Mesendoderm (in vitro differentiated cells): Measurements from ENCODE around the gene ZNF639.

ENCODE experiments used
- DNase-seq: peaks from one replicate; pipeline ENCODE4 v3.0.0; 2013
- H2AK5ac ChIP-seq: 2 replicates; pipeline ENCODE4 v1.6.1; 2013; ENCODE audit warnings: low read length, inconsistent platforms
- H2BK120ac ChIP-seq: 2 replicates; pipeline ENCODE4 v1.6.1; 2013; ENCODE audit warnings: low read depth, mild to moderate bottlenecking, low read length, moderate library complexity, mixed read lengths
- H2BK15ac ChIP-seq: replicated peaks from 2 replicates; pipeline ENCODE4 v1.6.1; 2013; ENCODE audit warnings: low read depth, mild to moderate bottlenecking, moderate library complexity
- H2BK5ac ChIP-seq: 2 replicates; pipeline ENCODE4 v1.6.1; 2013; ENCODE audit warnings: low read length, inconsistent platforms
- H3K18ac ChIP-seq: 2 replicates; pipeline ENCODE4 v1.6.1; 2013; ENCODE audit warnings: mild to moderate bottlenecking, low read length, mixed read lengths
- H3K23ac ChIP-seq: one replicate; pipeline ENCODE4 v1.6.1; 2013; ENCODE audit warnings: low read length
- H3K27ac ChIP-seq: 2 replicates; pipeline ENCODE4 v1.5.1; 2013; ENCODE audit warnings: low read depth, mild to moderate bottlenecking, inconsistent platforms, low read length, moderate library complexity
- H3K27me3 ChIP-seq: 2 replicates; pipeline ENCODE4 v1.6.1; 2013; ENCODE audit warnings: low read length, control low read depth, mild to moderate bottlenecking, inconsistent platforms; ENCODE audit not compliant: insufficient read depth, poor library complexity
- H3K36me3 ChIP-seq: 2 replicates; pipeline ENCODE4 v1.6.1; 2013; ENCODE audit warnings: low read length, inconsistent platforms; ENCODE audit not compliant: control insufficient read depth, insufficient read depth
- H3K4ac ChIP-seq: one replicate; pipeline ENCODE4 v1.6.1; 2013; ENCODE audit warnings: low read depth, mild to moderate bottlenecking, low read length, moderate library complexity
- H3K4me1 ChIP-seq: 2 replicates; pipeline ENCODE4 v1.6.1; 2013; ENCODE audit warnings: low read depth, low read length, inconsistent platforms; ENCODE audit not compliant: control insufficient read depth
- H3K4me2 ChIP-seq: 2 replicates; pipeline ENCODE4 v1.6.1; 2013; ENCODE audit warnings: low read length
- H3K4me3 ChIP-seq: 2 replicates; pipeline ENCODE4 v1.5.1; 2013; ENCODE audit warnings: mild to moderate bottlenecking, low read length
- H3K56ac ChIP-seq: one replicate; pipeline ENCODE4 v1.6.1; 2013; ENCODE audit warnings: low read length
- H3K79me1 ChIP-seq: 2 replicates; pipeline ENCODE4 v1.6.1; 2013; ENCODE audit warnings: low read length, inconsistent platforms
- H3K79me2 ChIP-seq: 2 replicates; pipeline ENCODE4 v1.6.1; 2013; ENCODE audit warnings: mild to moderate bottlenecking, low read length; ENCODE audit not compliant: control insufficient read depth, insufficient read depth
- H3K9ac ChIP-seq: 2 replicates; pipeline ENCODE4 v1.6.1; 2013; ENCODE audit warnings: low read length, inconsistent platforms
- H4K5ac ChIP-seq: one replicate; pipeline ENCODE4 v1.6.1; 2013; ENCODE audit warnings: low read length
- H4K8ac ChIP-seq: one replicate; pipeline ENCODE4 v1.6.1; 2013; ENCODE audit warnings: low read depth, mild to moderate bottlenecking, control low read depth, low read length, moderate library complexity
- WGBS: extraction: QIAGEN DNeasy Blood & Tissue Kit; methylation state at CpG from one replicate; pipeline ENCODE4 v1.1.7; 2013; ENCODE audit warnings: low lambda C conversion rate, missing lambda C conversion rate; ENCODE audit not compliant: insufficient coverage; ENCODE audit errors: extremely low coverage; 5-methylcytosine and 5-hydroxymethylcytosine counted together

Gene ZNF639

DNA sequence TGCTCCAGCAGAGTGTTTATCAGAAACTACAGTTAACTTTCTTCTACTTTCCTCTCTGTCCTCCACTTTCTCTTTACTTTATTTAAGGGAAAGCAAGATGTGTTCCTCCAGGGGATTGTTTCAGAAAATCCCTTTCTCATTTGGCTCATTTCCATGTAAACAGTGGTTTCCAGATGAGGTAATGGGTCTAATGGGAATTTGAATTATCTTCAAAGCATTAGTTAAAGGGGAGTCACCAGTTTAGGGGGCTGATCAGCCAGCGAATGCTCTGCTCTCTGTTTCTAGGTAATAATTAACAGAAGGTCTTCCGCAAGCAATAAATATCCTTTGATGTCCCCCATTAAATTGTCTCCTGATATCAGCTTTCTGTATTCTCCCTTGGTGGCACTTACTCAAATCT is 30.4 kb upstream of the ZNF639 start:
- Histone ChIP-seq H3K4me1 (no peaks in the 10 kb centered on the region), H3K79me2 (no peaks in the 10 kb centered on the region), H3K27ac (no peak overlapping the region), H3K79me1 (no peaks in the 10 kb centered on the region), H3K27me3 (no peaks in the 10 kb centered on the region), H3K56ac (no peak overlapping the region), H3K4me2 (no peak overlapping the region), H2AK5ac (no peak overlapping the region), H3K18ac (no peak overlapping the region), H3K36me3 (no peaks in the 10 kb centered on the region), H2BK5ac (no peak overlapping the region), H2BK15ac (no peak overlapping the region), H3K4ac (no peak overlapping the region), H2BK120ac (no peak overlapping the region), H3K4me3 (no peak overlapping the region), H3K23ac (no peak overlapping the region), H4K5ac (no peak overlapping the region), H3K9ac (no peak overlapping the region), H4K8ac (no peak overlapping the region)
- DNase-seq: no peak
- no CpG with 5 or more reads among the region's 2 CpGs for WGBS

DNA sequence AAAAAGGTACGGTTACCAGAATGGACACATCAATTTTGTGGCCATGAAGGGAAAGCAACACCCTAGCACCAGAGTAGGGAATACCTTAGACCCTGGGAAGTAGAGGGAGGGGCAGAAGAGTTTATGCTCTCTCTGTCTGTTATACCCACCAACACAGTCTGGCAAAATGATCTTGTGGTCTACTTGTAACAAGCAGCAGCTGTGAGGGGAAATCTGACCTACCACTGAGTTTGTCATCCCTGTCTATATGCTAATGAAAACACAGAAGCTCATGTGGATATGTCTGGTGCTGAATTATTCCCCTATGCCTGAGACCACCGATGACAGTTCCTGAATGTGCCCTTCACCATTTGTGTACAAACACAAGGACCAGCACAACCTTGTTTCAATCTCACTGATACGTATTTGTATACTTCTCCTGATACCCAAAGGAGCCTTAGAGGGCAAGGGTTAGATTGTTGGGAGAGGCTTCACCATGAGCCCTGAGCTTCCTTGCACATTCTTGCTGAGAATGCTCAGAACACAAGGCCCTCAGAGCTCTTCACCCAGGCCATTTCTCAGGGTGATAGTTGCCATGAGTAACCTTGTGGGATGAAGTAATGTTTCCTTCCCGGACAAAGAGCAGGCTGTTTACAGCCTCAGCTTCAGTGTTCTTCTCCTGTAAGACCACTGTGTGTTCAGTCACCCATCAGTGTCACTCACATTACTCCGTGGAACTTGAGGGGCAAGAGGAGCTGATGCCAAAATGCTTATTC is 24.7 kb upstream of the ZNF639 start:
- Histone ChIP-seq H3K4me3 (no peak overlapping the region), H3K23ac (no peak overlapping the region), H2BK15ac (no peak overlapping the region), H3K4me2 (no peak overlapping the region), H2BK5ac (no peak overlapping the region), H3K18ac (no peak overlapping the region), H2AK5ac (no peak overlapping the region), H3K79me1 (no peaks in the 10 kb centered on the region), H3K36me3 (no peaks in the 10 kb centered on the region), H2BK120ac (no peak overlapping the region), H3K4me1 (no peaks in the 10 kb centered on the region), H3K56ac (no peak overlapping the region), H3K27me3 (no peaks in the 10 kb centered on the region), H3K4ac (no peak overlapping the region), H3K27ac (no peak overlapping the region), H3K79me2 (no peaks in the 10 kb centered on the region), H4K8ac (no peak overlapping the region), H3K9ac (no peak overlapping the region), H4K5ac (no peak overlapping the region)
- WGBS: no CpG with 5 or more reads among the region's 5 CpGs
- no peak for DNase-seq

DNA sequence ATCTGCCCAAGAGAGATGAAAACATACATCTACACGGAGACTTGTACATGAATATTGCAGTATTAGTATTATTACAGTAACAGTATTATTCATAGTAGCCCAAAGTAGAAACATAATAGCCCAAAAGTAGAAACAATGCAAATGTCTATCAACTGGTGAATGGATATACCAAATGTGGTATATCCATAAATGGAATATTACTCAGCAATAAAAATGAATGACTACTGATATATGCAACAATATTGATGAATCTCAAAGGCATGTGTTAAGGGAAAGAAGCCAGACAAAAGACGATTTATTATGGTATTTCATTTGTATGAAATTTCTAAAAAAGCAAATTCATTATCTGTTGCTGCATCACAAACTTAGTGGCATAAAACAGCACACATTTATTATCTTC is 23.5 kb upstream of the ZNF639 start:
- Histone ChIP-seq H3K79me1 (no peaks in the 10 kb centered on the region), H3K56ac (no peak overlapping the region), H3K4me3 (no peak overlapping the region), H3K4ac (no peak overlapping the region), H3K27ac (no peak overlapping the region), H3K9ac (no peak overlapping the region), H2AK5ac (no peak overlapping the region), H3K4me2 (no peak overlapping the region), H3K79me2 (no peaks in the 10 kb centered on the region), H4K8ac (no peak overlapping the region), H2BK15ac (no peak overlapping the region), H2BK5ac (no peak overlapping the region), H2BK120ac (no peak overlapping the region), H3K23ac (no peak overlapping the region), H3K27me3 (no peaks in the 10 kb centered on the region), H3K36me3 (no peaks in the 10 kb centered on the region), H3K4me1 (no peaks in the 10 kb centered on the region), H4K5ac (no peak overlapping the region), H3K18ac (no peak overlapping the region)
- no peak for DNase-seq
- no CpG with 5 or more reads among the region's 2 CpGs for WGBS

DNA sequence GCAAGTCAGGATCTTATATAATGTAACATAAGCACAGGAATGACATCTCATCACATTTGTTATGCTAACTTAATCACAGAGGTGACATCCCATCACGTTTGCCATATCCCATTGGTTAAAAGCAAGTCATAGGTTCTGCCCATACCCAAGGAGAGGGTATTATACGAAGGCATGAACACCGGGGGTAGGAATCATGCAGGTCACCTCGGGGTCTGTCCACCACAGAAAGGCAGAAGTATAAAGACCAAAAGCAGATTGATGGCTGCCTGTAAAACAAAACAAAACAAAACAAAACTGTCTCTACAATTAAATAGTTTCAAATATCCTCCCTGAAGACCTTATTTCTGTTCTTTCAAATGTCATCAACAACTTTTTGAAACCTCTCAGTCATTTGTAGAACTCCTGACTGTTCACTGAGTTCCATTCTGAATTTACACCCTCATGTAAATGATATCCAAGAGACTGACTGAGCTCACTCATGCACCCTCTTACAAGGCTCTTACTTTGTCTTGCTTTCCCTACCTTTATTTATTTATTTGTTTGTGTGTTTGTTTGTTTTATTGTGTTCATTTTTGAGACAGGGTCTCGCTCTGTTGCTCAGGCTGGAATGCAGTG is 22.7 kb upstream of the ZNF639 start:
- Histone ChIP-seq H3K18ac (no peak overlapping the region), H4K8ac (no peak overlapping the region), H2BK15ac (no peak overlapping the region), H3K23ac (no peak overlapping the region), H3K79me1 (no peaks in the 10 kb centered on the region), H2BK5ac (no peak overlapping the region), H3K79me2 (no peaks in the 10 kb centered on the region), H4K5ac (no peak overlapping the region), H3K27ac (no peak overlapping the region), H3K4me1 (no peaks in the 10 kb centered on the region), H3K4ac (no peak overlapping the region), H3K9ac (no peak overlapping the region), H3K56ac (no peak overlapping the region), H3K27me3 (no peaks in the 10 kb centered on the region), H2BK120ac (no peak overlapping the region), H3K4me2 (no peak overlapping the region), H2AK5ac (no peak overlapping the region), H3K36me3 (no peaks in the 10 kb centered on the region), H3K4me3 (no peak overlapping the region)
- DNase-seq: no peak
- WGBS: no CpG with 5 or more reads among the region's 5 CpGs

DNA sequence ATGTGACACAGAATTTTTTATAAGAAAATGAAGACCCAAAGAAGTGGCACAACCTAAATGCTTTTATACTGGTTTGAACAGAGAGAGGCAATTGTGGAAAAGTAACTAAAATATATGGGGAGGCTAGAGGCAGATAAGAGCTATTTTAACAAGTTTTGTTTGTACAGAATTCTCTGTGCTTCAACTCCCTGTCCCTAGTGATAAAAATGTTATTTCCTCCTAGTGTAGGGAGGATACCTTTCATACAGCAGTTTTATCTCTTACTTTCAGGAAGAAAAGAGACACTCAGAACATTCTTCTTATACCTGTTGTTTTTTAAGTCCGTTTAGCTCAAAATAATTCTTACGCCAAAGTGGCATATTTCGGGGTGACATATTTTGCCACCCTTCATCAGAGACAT is 21.2 kb upstream of the ZNF639 start:
- Histone ChIP-seq H3K9ac (no peak overlapping the region), H2BK120ac (no peak overlapping the region), H4K8ac (no peak overlapping the region), H3K4ac (no peak overlapping the region), H3K4me1 (no peaks in the 10 kb centered on the region), H2BK15ac (no peak overlapping the region), H3K56ac (no peak overlapping the region), H2BK5ac (no peak overlapping the region), H3K18ac (no peak overlapping the region), H3K4me3 (no peak overlapping the region), H3K4me2 (no peak overlapping the region), H4K5ac (no peak overlapping the region), H2AK5ac (no peak overlapping the region), H3K27ac (no peak overlapping the region), H3K27me3 (no peaks in the 10 kb centered on the region), H3K79me1 (no peaks in the 10 kb centered on the region), H3K36me3 (no peaks in the 10 kb centered on the region), H3K23ac (no peak overlapping the region), H3K79me2 (no peaks in the 10 kb centered on the region)
- no CpG with 5 or more reads among the region's 3 CpGs for WGBS
- DNase-seq: no peak

- H2BK120ac ChIP-seq: no peak overlapping the region
- no CpG with 5 or more reads among the region's 7 CpGs for WGBS
- DNase-seq: no peak
These were observed 20.7 kb upstream of the ZNF639 start for GRCh38 chr3:179302111-179302510.

More at GRCh38 chr3:179302111-179302510, 20.7 kb upstream of the ZNF639 start:
- Histone ChIP-seq H2AK5ac (no peak overlapping the region), H4K5ac (no peak overlapping the region), H3K4ac (no peak overlapping the region), H3K27me3 (no peaks in the 10 kb centered on the region), H3K27ac (no peak overlapping the region), H3K18ac (no peak overlapping the region), H3K4me3 (no peak overlapping the region), H3K36me3 (no peaks in the 10 kb centered on the region), H3K23ac (no peak overlapping the region), H3K79me1 (no peaks in the 10 kb centered on the region), H3K4me2 (no peak overlapping the region), H2BK5ac (no peak overlapping the region), H4K8ac (no peak overlapping the region), H2BK15ac (no peak overlapping the region), H3K56ac (no peak overlapping the region), H3K9ac (no peak overlapping the region), H3K79me2 (no peaks in the 10 kb centered on the region), H3K4me1 (no peaks in the 10 kb centered on the region)
